Measurements from ENCODE around the gene ANKFY1.

The ANKFY1 gene

DNA sequence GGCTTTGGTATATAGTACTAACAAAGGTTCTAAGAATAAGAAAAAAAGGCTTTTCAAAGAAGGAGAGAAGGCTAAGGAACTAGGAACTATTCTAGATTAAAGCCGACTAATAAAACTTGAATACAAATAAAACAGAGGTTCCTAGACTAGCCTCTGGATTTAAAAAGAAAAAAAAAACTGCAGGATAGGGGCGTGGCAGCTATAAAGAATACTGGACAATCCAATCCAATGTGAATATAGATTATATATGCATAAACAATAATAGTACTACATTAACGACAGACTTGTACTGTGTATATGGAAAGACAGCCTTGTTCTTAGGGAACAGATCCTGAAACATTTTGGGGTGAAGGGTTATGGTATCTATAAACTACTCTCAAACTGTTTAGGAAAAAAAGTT, 23.9 kb upstream of the ANKFY1 start:
- no peak overlapping the region for H3K4me3 ChIP-seq (ENCODE audit: low read depth, low read length)
- TF ChIP-seq, protein P1, sequence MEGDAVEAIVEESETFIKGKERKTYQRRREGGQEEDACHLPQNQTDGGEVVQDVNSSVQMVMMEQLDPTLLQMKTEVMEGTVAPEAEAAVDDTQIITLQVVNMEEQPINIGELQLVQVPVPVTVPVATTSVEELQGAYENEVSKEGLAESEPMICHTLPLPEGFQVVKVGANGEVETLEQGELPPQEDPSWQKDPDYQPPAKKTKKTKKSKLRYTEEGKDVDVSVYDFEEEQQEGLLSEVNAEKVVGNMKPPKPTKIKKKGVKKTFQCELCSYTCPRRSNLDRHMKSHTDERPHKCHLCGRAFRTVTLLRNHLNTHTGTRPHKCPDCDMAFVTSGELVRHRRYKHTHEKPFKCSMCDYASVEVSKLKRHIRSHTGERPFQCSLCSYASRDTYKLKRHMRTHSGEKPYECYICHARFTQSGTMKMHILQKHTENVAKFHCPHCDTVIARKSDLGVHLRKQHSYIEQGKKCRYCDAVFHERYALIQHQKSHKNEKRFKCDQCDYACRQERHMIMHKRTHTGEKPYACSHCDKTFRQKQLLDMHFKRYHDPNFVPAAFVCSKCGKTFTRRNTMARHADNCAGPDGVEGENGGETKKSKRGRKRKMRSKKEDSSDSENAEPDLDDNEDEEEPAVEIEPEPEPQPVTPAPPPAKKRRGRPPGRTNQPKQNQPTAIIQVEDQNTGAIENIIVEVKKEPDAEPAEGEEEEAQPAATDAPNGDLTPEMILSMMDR (IDR thresholded peaks at IDR 0.05; ENCODE audit: low read depth, low read length) = no peak
- TF ChIP-seq POLR2A (IDR thresholded peaks at IDR 0.05; ENCODE audit: extremely low read depth, insufficient read length) (no peak), MYC (IDR thresholded peaks at IDR 0.05; ENCODE audit: low read depth, low read length) (no peak)
- TF ChIP-seq, protein P2, sequence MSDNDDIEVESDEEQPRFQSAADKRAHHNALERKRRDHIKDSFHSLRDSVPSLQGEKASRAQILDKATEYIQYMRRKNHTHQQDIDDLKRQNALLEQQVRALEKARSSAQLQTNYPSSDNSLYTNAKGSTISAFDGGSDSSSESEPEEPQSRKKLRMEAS (IDR thresholded peaks at IDR 0.05; ENCODE audit: low read depth, low read length) = no peak
- DNase-seq (ENCODE audit: low read depth) = no peak

DNA sequence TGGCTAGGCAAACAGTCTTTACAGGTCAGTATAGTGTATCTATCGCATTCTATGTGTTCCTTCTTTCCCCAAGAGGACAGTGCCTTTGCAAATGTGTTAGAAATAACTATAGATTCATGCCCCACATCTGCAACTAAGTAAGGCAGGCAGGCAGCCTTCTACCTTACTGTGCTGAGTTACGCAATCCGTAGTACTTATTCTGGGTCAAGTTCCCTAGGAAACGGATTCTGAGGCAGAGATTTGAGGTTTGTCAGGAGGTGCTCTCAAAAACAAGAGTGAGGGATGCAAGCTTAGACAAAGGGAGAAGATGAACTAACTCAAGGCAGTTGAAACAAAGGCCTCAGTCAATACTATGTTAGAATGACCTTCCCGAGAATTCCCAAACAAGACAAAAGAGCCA, 12.7 kb upstream of the ANKFY1 start:
- H3K4me3 ChIP-seq (ENCODE audit: low read depth, low read length) = no peak overlapping the region
- DNase-seq (ENCODE audit: low read depth) = peak; percentile 4
- TF ChIP-seq, protein P2 (IDR thresholded peaks at IDR 0.05; ENCODE audit: low read depth, low read length) = no peak
- TF ChIP-seq POLR2A (IDR thresholded peaks at IDR 0.05; ENCODE audit: extremely low read depth, insufficient read length) (no peak), MYC (IDR thresholded peaks at IDR 0.05; ENCODE audit: low read depth, low read length) (no peak)
- TF ChIP-seq, protein P1 (IDR thresholded peaks at IDR 0.05; ENCODE audit: low read depth, low read length) = no peak

DNA sequence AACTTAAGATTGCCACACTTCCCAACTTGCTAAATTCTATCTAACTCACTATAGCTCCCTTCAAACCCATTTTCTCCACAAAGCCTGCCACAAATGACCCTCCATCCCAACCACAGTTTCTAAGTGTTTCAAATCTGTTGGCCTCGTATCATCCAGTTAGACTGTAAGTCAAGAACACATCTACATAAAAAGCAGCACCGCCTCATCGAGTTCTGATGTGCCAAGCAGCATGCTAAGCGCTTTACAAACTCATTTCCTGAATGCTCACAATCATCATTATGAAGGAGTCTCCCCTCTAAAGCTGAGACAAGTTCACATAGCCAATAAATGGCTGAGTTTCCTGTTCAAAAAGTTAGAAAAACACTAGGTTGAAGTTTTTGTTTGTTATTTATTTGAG, 9.2 kb upstream of the ANKFY1 start:
- no peak for TF ChIP-seq MYC (IDR thresholded peaks at IDR 0.05; ENCODE audit: low read depth, low read length)
- TF ChIP-seq, protein P1 (IDR thresholded peaks at IDR 0.05; ENCODE audit: low read depth, low read length) = no peak
- TF ChIP-seq, protein P2 (IDR thresholded peaks at IDR 0.05; ENCODE audit: low read depth, low read length) = no peak
- TF ChIP-seq POLR2A (IDR thresholded peaks at IDR 0.05; ENCODE audit: extremely low read depth, insufficient read length) = no peak
- DNase-seq (ENCODE audit: low read depth) = no peak
- H3K4me3 ChIP-seq (ENCODE audit: low read depth, low read length) = no peak overlapping the region

DNA sequence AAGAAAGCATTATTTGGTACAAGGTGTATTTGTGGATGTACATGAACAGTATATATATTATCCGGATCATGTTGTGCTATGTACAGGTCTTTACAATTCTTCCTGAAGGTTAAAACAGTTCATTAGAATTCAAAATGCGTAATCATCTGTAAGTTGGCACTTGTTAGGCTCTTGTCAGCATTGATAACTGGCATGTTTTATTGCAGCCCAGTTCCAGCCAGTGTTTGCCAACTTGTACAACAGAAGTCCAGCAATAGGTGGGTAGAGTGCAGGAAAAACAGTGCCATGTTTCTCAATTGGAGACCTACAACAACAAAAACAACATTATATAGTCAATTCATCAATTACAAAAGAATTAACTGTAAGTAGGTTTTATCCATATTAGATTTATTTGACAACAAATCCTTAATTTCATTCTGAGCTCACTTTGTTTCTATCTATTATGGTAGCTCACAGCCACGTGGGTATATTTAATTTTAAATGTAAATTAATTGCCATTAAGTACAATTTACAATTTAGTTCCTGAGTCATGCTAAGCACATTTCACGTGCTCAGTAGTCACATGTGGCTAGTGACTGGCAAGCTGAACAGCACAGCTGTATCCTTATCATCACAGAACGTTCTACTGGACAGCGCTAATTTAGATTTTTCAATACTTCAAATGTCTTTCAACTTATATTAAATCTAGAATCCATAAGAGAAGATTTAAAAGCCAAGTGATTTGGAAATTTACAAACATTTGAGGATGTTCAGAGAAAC, 8.6 kb upstream of the ANKFY1 start:
- TF ChIP-seq, protein P2 (IDR thresholded peaks at IDR 0.05; ENCODE audit: low read depth, low read length) = no peak
- TF ChIP-seq MYC (IDR thresholded peaks at IDR 0.05; ENCODE audit: low read depth, low read length) (no peak), POLR2A (IDR thresholded peaks at IDR 0.05; ENCODE audit: extremely low read depth, insufficient read length) (no peak)
- TF ChIP-seq, protein P1 (IDR thresholded peaks at IDR 0.05; ENCODE audit: low read depth, low read length) = no peak
- DNase-seq (ENCODE audit: low read depth) = no peak
- H3K4me3 ChIP-seq (ENCODE audit: low read depth, low read length) = no peak overlapping the region

DNA sequence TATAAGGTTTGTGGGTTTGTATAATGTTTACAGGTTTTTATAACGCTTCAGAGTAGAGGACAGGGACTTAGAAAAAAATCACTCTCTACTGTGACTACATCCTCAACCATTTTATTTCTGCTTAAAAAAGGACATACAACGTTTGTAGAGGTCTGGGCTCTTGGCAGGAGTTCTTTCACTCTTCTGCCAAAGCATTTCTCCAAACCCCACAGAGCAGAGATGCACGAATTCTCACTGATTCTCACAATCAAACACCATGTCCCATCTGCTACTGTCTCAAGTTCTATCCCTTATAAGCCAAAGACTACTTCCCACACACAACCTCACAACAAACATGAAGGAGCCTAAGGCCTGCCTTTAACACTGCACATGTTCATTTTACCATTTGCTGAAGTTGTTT, 7.0 kb upstream of the ANKFY1 start:
- H3K4me3 ChIP-seq (ENCODE audit: low read depth, low read length) = no peak overlapping the region
- TF ChIP-seq, protein P2 (IDR thresholded peaks at IDR 0.05; ENCODE audit: low read depth, low read length) = no peak
- TF ChIP-seq, protein P1 (IDR thresholded peaks at IDR 0.05; ENCODE audit: low read depth, low read length) = no peak
- TF ChIP-seq MYC (IDR thresholded peaks at IDR 0.05; ENCODE audit: low read depth, low read length) = no peak
- TF ChIP-seq POLR2A (IDR thresholded peaks at IDR 0.05; ENCODE audit: extremely low read depth, insufficient read length) = no peak
- DNase-seq (ENCODE audit: low read depth) = no peak

Measured in NB4 (cell line).